HuH-7.5 (cell line): ENCODE results near the gene SLC25A48.
"Not testable (repeated sequence)": the region's sequence is repeated elsewhere in the genome, so short reads cannot be mapped to it uniquely, and the experiment has no call there.

Source experiments
- DNase-seq: peaks from one replicate; pipeline ENCODE4 v3.0.0; 2011; ENCODE audit warnings: low spot score

The SLC25A48 gene

DNA sequence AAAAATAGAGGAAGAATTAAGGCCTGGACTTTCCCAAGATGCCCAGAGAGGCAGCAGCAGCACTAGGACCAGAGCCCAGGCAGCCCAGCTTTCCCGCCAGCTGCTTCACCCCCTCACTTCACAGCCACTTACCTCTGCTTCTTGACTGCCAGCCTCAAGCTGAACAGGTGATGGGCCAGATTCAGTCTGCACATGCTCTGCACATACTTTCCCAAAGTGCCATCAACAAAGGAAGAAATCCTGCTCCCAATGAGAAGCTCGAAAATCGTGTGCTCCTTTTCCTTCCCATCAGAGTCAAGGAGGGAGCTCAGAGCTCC, 4.1 kb upstream of the SLC25A48 start:
- DNase-seq: no peak

DNA sequence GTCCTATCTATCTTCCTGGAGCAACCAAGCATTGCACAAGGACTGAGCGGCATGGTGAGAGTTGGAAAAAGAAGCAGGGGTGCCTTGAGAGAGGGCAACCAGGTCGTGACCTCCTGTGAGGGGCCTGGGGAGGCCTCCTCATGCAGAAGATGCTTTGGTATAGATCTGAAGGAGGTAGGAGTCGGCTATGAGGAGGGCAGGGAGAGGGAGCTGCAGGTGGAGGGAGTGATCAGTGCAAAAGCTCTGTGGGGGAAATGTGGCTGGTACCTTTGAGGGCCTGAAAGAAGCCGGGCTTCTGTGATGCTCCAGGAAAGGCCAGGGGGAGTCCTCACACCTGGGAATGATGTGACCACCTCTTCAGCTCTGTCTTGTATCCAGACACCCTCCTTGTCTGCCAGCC, 3.6 kb upstream of the SLC25A48 start:
- no peak for DNase-seq

GRCh38 chr5:135831439-135831838, 3.0 kb upstream of the SLC25A48 start:
- no peak for DNase-seq

- DNase-seq: no peak
These were observed 2.5 kb upstream of the SLC25A48 start for GRCh38 chr5:135831851-135832555.

GRCh38 chr5:135832941-135833920, 1.2 kb upstream of the SLC25A48 start:
- no peak for DNase-seq

DNA sequence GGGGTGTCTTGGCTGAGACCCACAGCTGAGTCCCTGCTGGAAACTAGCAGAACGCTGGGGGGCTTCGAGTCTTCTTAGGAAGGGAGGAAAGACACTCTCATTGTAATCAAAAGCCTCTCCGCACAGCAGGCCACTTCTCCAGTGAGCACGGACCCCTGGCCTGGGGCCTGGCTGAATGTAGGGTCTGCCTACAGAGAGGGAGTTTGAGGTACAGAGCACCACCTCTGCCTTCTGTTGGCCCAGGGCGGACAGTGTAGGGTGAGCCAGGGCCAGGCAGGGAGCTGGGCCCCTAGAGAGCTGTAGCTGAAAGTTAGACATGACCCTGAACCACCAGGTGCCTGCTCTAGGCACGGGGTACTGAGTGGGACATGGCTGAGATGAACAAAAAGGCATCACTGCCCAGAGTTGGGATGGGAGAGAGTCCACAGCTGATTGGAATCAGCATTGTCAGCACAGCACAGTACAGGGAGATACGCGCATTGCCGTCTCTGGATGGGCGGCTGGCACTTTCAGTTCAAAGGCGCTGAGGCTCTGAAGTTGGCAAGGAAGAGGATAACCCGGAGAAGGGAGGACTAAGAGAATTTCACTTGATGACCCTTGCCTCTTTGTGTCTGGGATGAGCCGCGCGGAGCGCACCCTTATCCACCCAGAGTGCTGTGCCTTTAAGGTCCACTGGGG, 363 bp upstream of the SLC25A48 start:
- no peak for DNase-seq

DNA sequence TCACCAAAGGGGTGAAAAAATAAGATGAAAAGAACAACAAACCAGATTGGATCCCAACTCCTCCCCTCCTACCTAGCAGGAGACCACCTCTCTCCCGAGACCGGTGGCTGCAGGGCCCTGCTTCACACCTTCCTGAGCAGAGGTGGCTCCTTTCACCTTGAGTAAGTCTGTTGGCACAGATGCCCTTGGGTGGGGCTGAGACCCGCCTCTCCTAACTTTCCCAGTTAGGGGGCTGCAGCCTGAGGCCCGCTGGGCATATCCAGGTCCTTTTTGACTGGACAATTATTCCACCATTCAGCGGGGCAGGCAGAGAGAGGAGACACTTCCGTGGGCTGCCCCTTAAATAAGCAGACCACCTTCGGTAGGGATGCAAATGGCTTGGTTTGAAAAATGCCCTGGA, 1.3 kb downstream of the SLC25A48 start:
- no peak for DNase-seq

- not testable (repeated sequence) for DNase-seq
These were observed 3.9 kb downstream of the SLC25A48 start for GRCh38 chr5:135838395-135838794.

- DNase-seq: no peak
These were observed 5.1 kb downstream of the SLC25A48 start for GRCh38 chr5:135839566-135839965.

DNA sequence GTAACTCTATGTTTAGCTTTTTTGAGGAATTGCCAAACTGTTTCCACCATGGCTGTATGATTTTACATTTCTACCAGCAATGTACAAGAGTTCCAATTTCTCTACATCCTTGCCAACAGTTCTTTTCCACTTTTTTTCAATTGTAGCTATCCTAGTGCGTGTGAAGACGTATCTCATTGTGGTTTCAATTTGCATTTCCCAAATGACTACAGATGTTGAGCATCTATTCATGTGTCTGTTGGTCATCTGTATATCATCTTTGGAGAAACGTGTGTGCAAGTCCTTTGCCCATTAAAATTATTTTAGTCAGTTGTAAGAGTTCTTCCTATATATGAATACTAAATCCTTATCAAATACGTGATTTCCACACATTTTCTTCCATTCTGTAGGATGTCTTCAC, 6.5 kb downstream of the SLC25A48 start:
- no peak for DNase-seq

- no peak for DNase-seq
These were observed 8.3 kb downstream of the SLC25A48 start for GRCh38 chr5:135842737-135843136.

DNA sequence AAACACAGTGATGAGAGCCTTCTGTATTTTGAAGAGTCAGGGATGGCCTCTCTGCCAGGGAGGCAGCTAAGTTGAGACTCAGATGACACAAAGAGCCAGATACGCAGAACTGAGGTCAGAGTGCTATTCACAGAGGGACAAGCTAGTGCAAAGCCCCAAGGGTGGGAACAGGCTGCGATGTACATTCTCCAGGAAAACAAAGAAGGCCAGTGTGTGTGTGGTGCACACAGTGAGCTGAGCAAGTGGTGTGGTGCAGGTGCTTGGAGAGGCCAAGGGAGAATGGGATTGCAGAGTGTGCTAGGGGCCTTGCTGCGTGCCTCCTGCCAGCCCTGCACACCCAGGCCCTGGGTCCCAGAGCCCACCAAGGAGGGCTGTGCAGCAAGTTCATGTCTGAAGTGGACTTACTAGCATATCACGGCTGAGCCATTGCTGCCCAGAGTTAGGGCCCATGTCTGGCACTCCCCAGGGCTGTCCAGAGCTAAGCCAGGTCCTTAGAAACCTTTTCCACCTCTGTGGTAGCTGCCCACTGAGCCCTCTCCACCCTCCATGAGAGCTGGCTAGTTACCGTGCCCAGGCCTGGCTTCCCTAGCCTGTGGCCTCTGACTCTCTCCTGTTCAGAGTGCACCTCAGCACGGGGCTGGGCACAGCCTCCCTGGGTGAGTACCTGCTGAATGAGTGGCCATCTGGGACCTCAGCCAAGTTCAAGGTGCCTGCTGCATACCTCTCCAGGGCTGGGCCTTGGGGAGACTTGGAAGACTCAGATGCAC, 9.3 kb downstream of the SLC25A48 start:
- DNase-seq: no peak

- no peak for DNase-seq
These were observed 11.8 kb downstream of the SLC25A48 start for GRCh38 chr5:135846311-135846710.

DNA sequence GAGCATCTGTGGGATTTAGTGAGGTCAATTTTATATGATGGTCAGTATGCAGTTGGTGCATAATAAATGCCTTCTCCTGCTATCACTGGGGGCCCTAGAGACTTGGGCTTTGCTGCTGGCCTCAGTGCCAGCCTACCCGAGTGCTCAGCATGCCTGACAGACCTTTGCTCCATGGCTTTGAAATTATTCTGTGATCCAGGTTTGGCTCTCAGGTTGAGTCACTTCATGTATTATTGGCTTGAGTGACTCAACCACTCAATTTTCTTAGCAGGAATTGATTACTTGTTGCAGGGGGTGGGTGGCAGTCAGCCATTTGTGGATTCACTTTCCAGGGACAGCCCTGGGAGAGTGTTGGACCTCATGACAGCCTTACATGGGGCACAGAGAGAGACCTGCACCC, 13.5 kb downstream of the SLC25A48 start:
- DNase-seq: no peak

DNA sequence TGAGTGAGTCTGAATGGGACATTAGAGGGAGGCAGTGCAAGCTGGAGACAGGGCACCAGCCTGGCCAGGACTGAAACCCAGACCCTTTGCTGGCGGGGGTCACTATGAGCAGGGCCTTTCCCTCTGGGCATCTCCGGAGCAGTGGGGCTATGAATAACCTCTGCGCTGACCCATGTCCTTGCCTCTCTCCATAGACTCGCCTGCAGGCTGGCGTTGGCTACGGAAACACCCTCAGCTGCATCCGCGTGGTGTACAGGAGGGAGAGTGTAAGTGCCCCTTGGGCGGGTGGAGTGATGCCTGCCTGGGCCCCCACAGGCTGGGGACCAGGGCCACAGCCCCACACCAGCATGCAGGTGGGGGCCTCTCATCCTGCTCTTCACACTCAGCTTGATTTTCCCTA, 15.8 kb downstream of the SLC25A48 start:
- no peak for DNase-seq

DNA sequence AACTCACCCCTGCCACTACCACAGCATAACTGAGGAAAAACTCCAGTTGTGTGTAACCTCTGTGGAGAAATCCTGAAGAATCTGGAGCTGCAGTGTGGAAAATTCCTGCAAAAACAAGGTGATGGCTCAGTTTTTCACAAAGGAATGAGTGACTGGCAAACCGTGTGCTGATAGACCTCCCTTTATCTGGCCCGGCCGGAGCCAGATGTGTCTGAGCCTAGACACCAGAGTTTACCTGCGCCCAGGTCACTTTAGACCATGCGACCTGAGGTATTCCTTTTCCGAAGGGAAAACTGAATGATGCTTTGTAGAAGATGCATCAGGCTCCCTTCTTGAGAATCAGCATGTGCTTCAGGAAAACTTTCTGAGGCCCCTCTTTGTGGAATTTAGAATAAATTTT, 16.2 kb downstream of the SLC25A48 start:
- DNase-seq: no peak

GRCh38 chr5:135851186-135851914, 16.9 kb downstream of the SLC25A48 start:
- DNase-seq: no peak

- DNase-seq: no peak
These were observed 17.7 kb downstream of the SLC25A48 start for GRCh38 chr5:135851915-135852845.

- DNase-seq: no peak
These were observed 23.3 kb downstream of the SLC25A48 start for GRCh38 chr5:135857630-135858311.

GRCh38 chr5:135859186-135859585, 24.7 kb downstream of the SLC25A48 start:
- DNase-seq: not testable (repeated sequence)
